ENCODE results near the gene LRMDA.

DNA sequence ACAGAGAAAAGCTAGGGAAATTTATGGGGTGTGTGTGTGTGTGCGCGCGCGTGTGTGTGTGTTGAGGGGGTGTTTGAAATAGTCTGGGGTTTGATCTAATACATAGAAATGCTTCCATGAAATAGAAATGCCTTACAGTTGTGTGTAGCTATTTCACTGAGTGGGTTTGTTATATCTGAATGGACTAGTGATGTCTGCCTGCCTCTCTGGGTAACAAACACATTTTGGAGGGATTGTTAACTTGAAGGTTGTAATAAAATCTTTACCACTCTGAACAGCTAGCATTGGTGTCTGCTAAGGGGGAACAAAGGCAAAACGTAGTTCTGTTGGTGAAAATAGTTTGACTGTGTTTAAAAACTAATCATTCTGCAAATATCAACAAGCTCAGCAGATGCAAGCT is 509.3 kb downstream of the LRMDA start:
- TF ChIP-seq CTCF (IDR thresholded peaks at IDR 0.05) (no peak), POLR2AphosphoS5 (IDR thresholded peaks at IDR 0.05) (no peak)
